Lung (tissue), 12 donors: ENCODE data around the gene PRKCH. TPM values are rescaled to one million over a fixed set of nuclear protein-coding genes. Genes with fewer than 3 reads are reported as not detected.

Source experiments
- ATAC-seq: fragments of 200-7000 bp; cut with Tn5 transposase; one replicate; pipeline ENCODE4 v1.9.1; 2020; ENCODE audit warnings: moderate number of reproducible peaks; ENCODE audit not compliant: insufficient read depth, low FRiP score
- DNase-seq, 3 donors: peaks; one replicate each; pipeline ENCODE4 v3.0.0-alpha.2; 2013 to 2017
- H3K27ac ChIP-seq, 2 donors: one replicate each; pipeline ENCODE4 v1.5.1; 2013; ENCODE audit warnings: mild to moderate bottlenecking in 2 of 2, moderate library complexity in 2 of 2, control low read depth in 1 of 2, inconsistent platforms in 1 of 2, low read depth in 1 of 2, low read length in 1 of 2
- H3K27me3 ChIP-seq, 3 donors: one replicate each; pipeline ENCODE4 v1.5.1; 2013; ENCODE audit warnings: low read length in 2 of 3; ENCODE audit not compliant: control insufficient read depth in 3 of 3, insufficient read depth in 3 of 3
- H3K36me3 ChIP-seq, 4 donors: one replicate each; pipeline ENCODE4 v1.5.1; 2013; ENCODE audit warnings: low read length in 4 of 4, mild to moderate bottlenecking in 1 of 4, moderate library complexity in 1 of 4; ENCODE audit not compliant: control insufficient read depth in 4 of 4, insufficient read depth in 4 of 4
- H3K4me1 ChIP-seq, 5 donors: one replicate each; pipeline ENCODE4 v1.5.1; 2013; ENCODE audit warnings: low read length in 5 of 5, mild to moderate bottlenecking in 2 of 5, moderate library complexity in 1 of 5; ENCODE audit not compliant: control insufficient read depth in 5 of 5, insufficient read depth in 5 of 5
- H3K4me3 ChIP-seq: one replicate; pipeline ENCODE4 v1.5.1; 2013; ENCODE audit warnings: mild to moderate bottlenecking, control low read depth, moderate library complexity
- H3K9ac ChIP-seq, 2 donors: one replicate each; pipeline ENCODE4 v1.5.1; 2013; ENCODE audit warnings: low read length in 2 of 2, control low read depth in 1 of 2; ENCODE audit not compliant: insufficient read depth in 1 of 2
- H3K9me3 ChIP-seq, 4 donors: one replicate each; pipeline ENCODE4 v1.5.1; 2013; ENCODE audit warnings: low read length in 3 of 4, mild to moderate bottlenecking in 1 of 4, moderate library complexity in 1 of 4; ENCODE audit not compliant: control insufficient read depth in 4 of 4, insufficient read depth in 3 of 4
- CTCF ChIP-seq: IDR thresholded peaks from 2 replicates; pipeline ENCODE4 v1.5.1; 2012; ENCODE audit warnings: mild to moderate bottlenecking; ENCODE audit errors: control extremely low read depth, extremely low read depth
- WGBS, 2 donors: extraction: QIAGEN DNeasy Blood & Tissue Kit; methylation state at CpG; one replicate each; pipeline ENCODE4 v1.1.7; 2013; 5-methylcytosine and 5-hydroxymethylcytosine counted together
- polyA plus RNA-seq, 2 donors: library from polyadenylated mRNA; stranded (reverse); fragments of 200-250 nt; gene quantifications; one replicate each; pipeline ENCODE4 v1.2.1, GENCODE V29; 2013
- total RNA-seq, 2 donors: library from RNA; depleted of rRNA in 1 of 2; stranded (reverse); fragments of >200 nt in 1 of 2; gene quantifications; one replicate each; pipeline ENCODE4 v1.2.1, GENCODE V29; 2014 to 2021
- donor health status: control.
- donor health status: control.
- donor health status: Bipolar disorder and iron deficiency.
- donor health status: healthy.
- donor health status: DM: yes; HTN: yes; CAD: no.

The PRKCH gene
- total and polyA plus RNA-seq, 4 donors, result 12.9 to 126 (median 51.4) TPM

- H3K36me3 ChIP-seq, result no peaks in the 10 kb centered on the region
- H3K4me1 ChIP-seq, result peaks cover 0 to 22% (median 0%) of the 10 kb centered on the region in 5 donors
- no peaks in the 10 kb centered on the region for H3K27me3 ChIP-seq
- no peak overlapping the region for H3K9ac ChIP-seq
- H3K9me3 ChIP-seq, result no peaks in the 10 kb centered on the region
- WGBS, 2 donors, result 34 to 65% methylated on average over 6 of the region's 6 CpGs
- no peak overlapping the region for H3K4me3 ChIP-seq
- no peak overlapping the region for H3K27ac ChIP-seq
- no peak for TF ChIP-seq CTCF
- ATAC-seq (no peak), DNase-seq (no peak)
Measured at GRCh38 chr14:61385002-61385685, 63.8 kb downstream of the PRKCH start.

- H3K36me3 ChIP-seq, result no peaks in the 10 kb centered on the region
- H3K4me1 ChIP-seq, result peaks cover 0 to 21% (median 0%) of the 10 kb centered on the region in 5 donors
- TF ChIP-seq CTCF, result no peak
- H3K27me3 ChIP-seq, result no peaks in the 10 kb centered on the region
- H3K9me3 ChIP-seq, result no peaks in the 10 kb centered on the region
- 81 to 83% methylated on average over 9 of the region's 9 CpGs for WGBS, 2 donors
- H3K9ac ChIP-seq, result no peak overlapping the region
- ATAC-seq (no peak), DNase-seq (no peak)
- H3K4me3 ChIP-seq, result no peak overlapping the region
- no peak overlapping the region for H3K27ac ChIP-seq
Measured at GRCh38 chr14:61386173-61386772, 64.9 kb downstream of the PRKCH start.

GRCh38 chr14:61387076-61387475, 65.7 kb downstream of the PRKCH start:
- WGBS, 2 donors, result 80 to 87% methylated on average over 4 of the region's 4 CpGs
- Histone ChIP-seq H3K9me3 (no peaks in the 10 kb centered on the region), H3K9ac (no peak overlapping the region), H3K27me3 (no peaks in the 10 kb centered on the region), H3K4me3 (no peak overlapping the region), H3K36me3 (no peaks in the 10 kb centered on the region), H3K4me1 (peaks cover 0 to 19% (median 0%) of the 10 kb centered on the region in 5 donors), H3K27ac (peak overlapping the region in 1 of 2 donors; percentile 40)
- ATAC-seq (no peak), DNase-seq (no peak)
- no peak for TF ChIP-seq CTCF
